Esophagus squamous epithelium (tissue), 4 donors: ENCODE results near the gene ANKS1B.

ENCODE experiments used
- CTCF ChIP-seq, 6 experiments: fragments of 450-650 bp in 4 of 6; fragments of 200-600 bp in 2 of 6; sonication (generic) in 2 of 6; IDR thresholded peaks; one replicate each; pipeline ENCODE4 v1.5.1; 2016 to 2019; ENCODE audit warnings: antibody characterized with exemption in 6 of 6, mild to moderate bottlenecking in 4 of 6, moderate library complexity in 4 of 6
- POLR2A ChIP-seq, 4 donors: fragments of 450-650 bp; IDR thresholded peaks; one replicate each; pipeline ENCODE4 v1.6.1; 2017; ENCODE audit warnings: antibody characterized with exemption in 4 of 4, mild to moderate bottlenecking in 4 of 4, moderate library complexity in 3 of 4

- TF ChIP-seq CTCF (IDR thresholded peaks at IDR 0.05) (no peak), POLR2A (IDR thresholded peaks at IDR 0.05) (no peak)
Measured at GRCh38 chr12:98882526-98882925, 1102.2 kb downstream of the ANKS1B start.
